Mesenchymal stem cell (in vitro differentiated cells and primary cell): ENCODE results near the gene OPCML.

Experiments
- DNase-seq: peaks from one replicate; pipeline ENCODE4 v3.0.0-alpha.2; 2013
- H2AFZ ChIP-seq: one replicate; pipeline ENCODE4 v1.6.1; 2013; ENCODE audit warnings: low read depth, mild to moderate bottlenecking, control low read depth, inconsistent platforms, low read length, moderate library complexity
- H2AK5ac ChIP-seq: 2 replicates; pipeline ENCODE4 v1.6.1; 2013; ENCODE audit warnings: low read length, moderate library complexity, mild to moderate bottlenecking, inconsistent platforms; ENCODE audit not compliant: severe bottlenecking
- H2BK120ac ChIP-seq: one replicate; pipeline ENCODE4 v1.6.1; 2013; ENCODE audit warnings: low read depth, mild to moderate bottlenecking, inconsistent platforms, low read length, moderate library complexity
- H2BK12ac ChIP-seq, 2 experiments: one replicate each; pipeline ENCODE4 v1.6.1; 2013; ENCODE audit warnings: inconsistent platforms in 2 of 2, low read length in 2 of 2, mild to moderate bottlenecking in 2 of 2, moderate library complexity in 2 of 2, control low read depth in 1 of 2
- H2BK15ac ChIP-seq: one replicate; pipeline ENCODE4 v1.6.1; 2013; ENCODE audit warnings: mild to moderate bottlenecking, low read depth, inconsistent platforms; ENCODE audit not compliant: poor library complexity, severe bottlenecking
- H2BK5ac ChIP-seq: 2 replicates; pipeline ENCODE4 v1.6.1; 2013; ENCODE audit warnings: low read depth, mild to moderate bottlenecking, low read length, control low read depth, inconsistent platforms; ENCODE audit not compliant: poor library complexity, severe bottlenecking
- H3K14ac ChIP-seq, 2 experiments: one replicate each; pipeline ENCODE4 v1.6.1; 2013; ENCODE audit warnings: inconsistent platforms in 2 of 2, low read length in 2 of 2, control low read depth in 1 of 2, mild to moderate bottlenecking in 1 of 2, moderate library complexity in 1 of 2
- H3K18ac ChIP-seq, 2 experiments: one replicate each; pipeline ENCODE4 v1.6.1; 2013; ENCODE audit warnings: inconsistent platforms in 2 of 2, low read length in 2 of 2, control low read depth in 1 of 2, low read depth in 1 of 2, mild to moderate bottlenecking in 1 of 2
- H3K23ac ChIP-seq, 2 experiments: one replicate each; pipeline ENCODE4 v1.6.1; 2013; ENCODE audit warnings: inconsistent platforms in 2 of 2, low read length in 2 of 2, mild to moderate bottlenecking in 2 of 2, moderate library complexity in 2 of 2, control low read depth in 1 of 2
- H3K27ac ChIP-seq: 2 replicates; pipeline ENCODE4 v1.5.1; 2013; ENCODE audit warnings: mild to moderate bottlenecking, moderate library complexity, low read length, control low read depth, inconsistent platforms; ENCODE audit not compliant: poor library complexity, severe bottlenecking
- H3K27me3 ChIP-seq, 2 experiments: 2 replicates each; pipeline versions ENCODE4 v1.6.1 to v1.7.0; 2013; ENCODE audit warnings: low read length in 2 of 2, mild to moderate bottlenecking in 2 of 2, moderate library complexity in 2 of 2, control low read depth in 1 of 2, inconsistent platforms in 1 of 2; ENCODE audit not compliant: control insufficient read depth in 1 of 2, insufficient read depth in 1 of 2
- H3K36me3 ChIP-seq, 2 experiments: 2 replicates each; pipeline versions ENCODE4 v1.6.1 to v1.7.0; 2013; ENCODE audit warnings: low read length in 2 of 2, control low read depth in 1 of 2, inconsistent platforms in 1 of 2, low read depth in 1 of 2, mild to moderate bottlenecking in 1 of 2; ENCODE audit not compliant: insufficient read depth in 2 of 2, control insufficient read depth in 1 of 2
- H3K4ac ChIP-seq, 2 experiments: one replicate each; pipeline ENCODE4 v1.6.1; 2013; ENCODE audit warnings: inconsistent platforms in 2 of 2, low read length in 2 of 2, mild to moderate bottlenecking in 2 of 2, moderate library complexity in 2 of 2, control low read depth in 1 of 2, low read depth in 1 of 2
- H3K4me1 ChIP-seq: 2 replicates; pipeline ENCODE4 v1.6.1; 2013; ENCODE audit warnings: low read depth, low read length, control low read depth; ENCODE audit not compliant: control insufficient read depth, insufficient read depth
- H3K4me2 ChIP-seq: 2 replicates; pipeline ENCODE4 v1.6.1; 2013; ENCODE audit warnings: low read length, mild to moderate bottlenecking, inconsistent platforms; ENCODE audit not compliant: poor library complexity, severe bottlenecking
- H3K4me3 ChIP-seq, 2 experiments: 2 replicates each; pipeline versions ENCODE4 v1.5.1 to v1.7.0; 2013; ENCODE audit warnings: low read length in 2 of 2, mild to moderate bottlenecking in 2 of 2, control low read depth in 1 of 2, low read depth in 1 of 2; ENCODE audit not compliant: insufficient read depth in 1 of 2
- H3K79me1 ChIP-seq: replicated peaks from 2 replicates; pipeline ENCODE4 v1.6.1; 2013; ENCODE audit warnings: mild to moderate bottlenecking, control low read depth, low read length, inconsistent platforms; ENCODE audit not compliant: poor library complexity, severe bottlenecking
- H3K9ac ChIP-seq: 2 replicates; pipeline ENCODE4 v1.7.0; 2013; ENCODE audit warnings: mild to moderate bottlenecking, low read length, moderate library complexity
- H3K9me3 ChIP-seq: 2 replicates; pipeline ENCODE4 v1.7.0; 2013; ENCODE audit warnings: mild to moderate bottlenecking, low read length; ENCODE audit not compliant: control insufficient read depth
- H4K8ac ChIP-seq: one replicate; pipeline ENCODE4 v1.6.1; 2013; ENCODE audit warnings: inconsistent platforms, mild to moderate bottlenecking, low read length, moderate library complexity
- H4K91ac ChIP-seq: one replicate; pipeline ENCODE4 v1.6.1; 2013; ENCODE audit warnings: mild to moderate bottlenecking, low read length, inconsistent platforms
- WGBS: methylation state at CpG from one replicate; pipeline ENCODE4 v1.1.7; 2013; ENCODE audit warnings: mixed read lengths; 5-methylcytosine and 5-hydroxymethylcytosine counted together

OPCML gene

DNA sequence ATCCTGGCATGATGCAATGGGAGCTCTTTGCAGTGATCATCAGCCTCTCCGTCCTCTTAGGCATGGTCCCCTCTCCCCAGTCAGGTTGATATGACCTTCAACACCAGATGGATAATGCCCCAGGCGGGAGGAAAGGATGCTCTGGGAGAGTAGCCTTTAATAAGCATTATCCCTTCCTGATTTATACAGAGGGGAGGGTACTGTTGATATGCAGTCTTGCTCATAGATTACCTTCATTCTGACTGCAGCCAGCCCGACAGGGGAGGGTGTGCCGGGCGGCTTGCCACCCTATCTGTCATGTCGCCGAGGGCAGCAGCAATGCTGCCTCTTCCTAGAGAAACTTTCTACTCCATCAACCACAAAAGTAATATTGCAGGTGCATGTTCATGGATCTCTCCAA lies 497.4 kb downstream of the OPCML start:
- Histone ChIP-seq H3K9ac (no peak overlapping the region), H3K36me3 (no peaks in the 10 kb centered on the region), H2BK5ac (no peak overlapping the region), H3K4me2 (no peak overlapping the region), H3K18ac (no peak overlapping the region), H3K23ac (no peak overlapping the region), H2BK15ac (no peak overlapping the region), H3K27me3 (peaks cover 0 to 6% of the 10 kb centered on the region in 2 experiments), H4K91ac (no peak overlapping the region), H4K8ac (no peak overlapping the region), H3K4ac (no peak overlapping the region), H2BK120ac (no peak overlapping the region), H3K14ac (no peak overlapping the region), H3K27ac (no peak overlapping the region), H3K4me1 (no peaks in the 10 kb centered on the region), H3K4me3 (no peak overlapping the region), H3K9me3 (no peaks in the 10 kb centered on the region), H2AFZ (no peak overlapping the region), H2AK5ac (no peak overlapping the region), H2BK12ac (no peak overlapping the region), H3K79me1 (no peaks in the 10 kb centered on the region)
- no peak for DNase-seq
- 83% methylated on average over 5 of the region's 7 CpGs for WGBS

DNA sequence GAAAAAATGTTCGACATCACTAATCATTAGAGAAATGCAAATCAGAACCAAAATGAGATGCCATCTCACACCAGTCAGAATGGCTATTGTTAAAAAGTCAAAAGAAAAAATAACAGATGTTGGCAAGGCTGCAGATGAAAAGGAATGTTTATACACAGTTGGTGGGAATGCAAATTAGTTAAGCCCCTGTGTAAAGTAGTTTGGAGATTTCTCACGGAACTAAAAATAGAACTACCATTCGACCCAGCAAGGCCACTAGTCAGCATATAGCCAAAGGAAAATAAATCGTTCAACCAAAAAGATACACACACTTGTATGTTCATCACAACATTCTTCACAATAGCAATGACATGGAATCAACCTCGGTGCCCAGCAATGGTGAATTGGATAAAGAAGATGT lies 503.2 kb downstream of the OPCML start:
- H3K9ac ChIP-seq, result no peak overlapping the region
- H3K27me3 ChIP-seq, result no peaks in the 10 kb centered on the region

DNA sequence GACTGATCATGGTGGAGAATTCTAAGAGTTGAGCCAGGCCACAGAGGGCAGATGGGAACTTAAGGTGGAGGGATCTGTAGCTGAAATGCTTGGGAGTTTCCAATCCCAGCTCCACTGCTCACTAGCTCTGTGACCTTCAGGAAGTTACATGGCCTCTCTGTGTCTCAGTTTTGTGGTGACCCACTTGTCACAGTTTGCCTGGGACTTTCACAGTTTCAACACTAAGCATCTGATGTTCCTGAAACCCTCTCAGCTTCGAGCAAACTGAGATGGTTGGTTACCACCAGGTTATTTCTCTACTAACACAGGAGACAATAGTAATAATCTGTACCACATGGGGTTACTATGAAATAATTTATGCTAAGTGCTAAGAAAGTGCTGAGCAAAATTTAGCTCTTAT lies 505.3 kb downstream of the OPCML start:
- Histone ChIP-seq H3K4ac (no peak overlapping the region), H3K36me3 (no peaks in the 10 kb centered on the region), H3K27ac (no peak overlapping the region), H2BK12ac (no peak overlapping the region), H2BK5ac (no peak overlapping the region), H3K4me3 (no peak overlapping the region), H2AK5ac (no peak overlapping the region), H3K9ac (no peak overlapping the region), H3K9me3 (no peaks in the 10 kb centered on the region), H3K23ac (no peak overlapping the region), H3K79me1 (no peaks in the 10 kb centered on the region), H2BK15ac (no peak overlapping the region), H3K27me3 (no peaks in the 10 kb centered on the region), H3K4me2 (no peak overlapping the region), H3K4me1 (no peaks in the 10 kb centered on the region), H4K8ac (no peak overlapping the region), H2BK120ac (no peak overlapping the region), H3K18ac (no peak overlapping the region), H3K14ac (no peak overlapping the region), H2AFZ (no peak overlapping the region), H4K91ac (no peak overlapping the region)
- no peak for DNase-seq
- WGBS, result no CpG with 5 or more reads among the region's 1 CpG

More for the DNA sequence above, 503.2 kb downstream of the OPCML start:
- H3K4ac ChIP-seq, result no peak overlapping the region
- H3K79me1 ChIP-seq, result no peaks in the 10 kb centered on the region
- H3K9me3 ChIP-seq, result no peaks in the 10 kb centered on the region
- no peak overlapping the region for H3K4me3 ChIP-seq
- no peak overlapping the region for H3K27ac ChIP-seq
- H3K14ac ChIP-seq, result no peak overlapping the region
- H2AK5ac ChIP-seq, result no peak overlapping the region
- DNase-seq, result no peak
- H4K91ac ChIP-seq, result no peak overlapping the region
- H2AFZ ChIP-seq, result no peak overlapping the region
- H3K4me1 ChIP-seq, result no peaks in the 10 kb centered on the region
- no peak overlapping the region for H2BK5ac ChIP-seq
- H2BK15ac ChIP-seq, result no peak overlapping the region
- no peak overlapping the region for H2BK120ac ChIP-seq
- H3K4me2 ChIP-seq, result no peak overlapping the region
- no peak overlapping the region for H3K18ac ChIP-seq
- H3K36me3 ChIP-seq, result no peaks in the 10 kb centered on the region
- no peak overlapping the region for H2BK12ac ChIP-seq
- H3K23ac ChIP-seq, result no peak overlapping the region
- WGBS, result 61% methylated on average over 5 of the region's 5 CpGs
- H4K8ac ChIP-seq, result no peak overlapping the region

DNA sequence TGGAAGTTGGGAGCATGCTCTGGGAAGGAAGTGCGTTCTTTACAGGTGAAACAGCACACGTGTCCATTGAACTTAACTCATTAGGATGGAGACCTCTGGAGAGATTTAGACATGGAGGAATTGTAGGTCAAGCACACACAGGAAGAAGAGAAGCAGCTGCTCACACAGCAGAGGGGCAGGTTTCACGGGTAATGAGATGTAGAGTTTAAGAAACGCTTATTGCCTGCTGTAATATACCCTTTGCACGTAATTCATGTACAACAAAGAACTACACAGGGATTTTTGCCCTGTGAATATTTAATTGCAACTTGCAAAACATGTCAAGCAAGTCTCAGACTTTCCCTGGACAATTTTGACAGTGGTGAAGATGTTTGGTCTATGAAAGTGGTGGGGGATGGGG lies 508.0 kb downstream of the OPCML start:
- Histone ChIP-seq H3K9me3 (no peaks in the 10 kb centered on the region), H3K4me3 (no peak overlapping the region), H3K4me2 (no peak overlapping the region), H2BK5ac (no peak overlapping the region), H3K4ac (no peak overlapping the region), H3K36me3 (no peaks in the 10 kb centered on the region), H3K14ac (no peak overlapping the region), H2BK120ac (no peak overlapping the region), H2BK15ac (no peak overlapping the region), H3K23ac (no peak overlapping the region), H2AFZ (no peak overlapping the region), H3K4me1 (no peaks in the 10 kb centered on the region), H2AK5ac (no peak overlapping the region), H2BK12ac (no peak overlapping the region), H3K27me3 (peaks cover 0 to 4% of the 10 kb centered on the region in 2 experiments), H3K18ac (no peak overlapping the region), H3K9ac (no peak overlapping the region), H3K27ac (no peak overlapping the region), H3K79me1 (no peaks in the 10 kb centered on the region), H4K8ac (no peak overlapping the region), H4K91ac (no peak overlapping the region)
- 75% methylated on average over 4 of the region's 5 CpGs for WGBS
- DNase-seq, result no peak
